ENCODE measurements around the gene MTCL1. TPM values are rescaled to one million over a fixed set of nuclear protein-coding genes. Genes with fewer than 3 reads are reported as not detected.

Gene MTCL1
- total RNA-seq, 1 donor from 2014 or later: 50.5 TPM

DNA sequence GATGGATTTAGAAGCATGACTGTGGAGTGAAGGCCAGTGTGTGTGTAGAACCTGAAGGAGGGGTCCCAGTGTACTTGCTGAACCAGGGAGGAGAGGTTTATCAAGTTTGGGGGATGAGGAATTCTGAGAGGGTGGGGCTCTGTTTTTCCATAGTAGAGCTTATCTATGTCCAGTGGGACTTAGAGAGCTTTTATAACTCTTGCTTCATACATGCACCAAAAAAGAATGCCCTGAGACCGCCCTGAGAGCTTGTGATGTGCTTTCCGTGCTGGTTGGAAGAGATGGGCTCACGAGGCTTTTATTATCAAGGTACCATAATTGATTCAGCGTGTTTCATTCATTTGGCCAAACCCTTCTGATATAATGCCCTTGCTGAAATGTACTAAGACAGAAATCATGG, 100.2 kb downstream of the MTCL1 start:
- Histone ChIP-seq H3K4me3 (ENCODE audit: low read depth, low read length) (no peak overlapping the region), H3K36me3 (ENCODE audit: control insufficient read depth, insufficient read depth, low read length) (peaks cover 1% of the 10 kb centered on the region), H3K27me3 (ENCODE audit: control insufficient read depth, insufficient read depth, low read length) (no peaks in the 10 kb centered on the region)
- no peak for TF ChIP-seq CTCF (IDR thresholded peaks at IDR 0.05; ENCODE audit: insufficient read depth, low read length, poor library complexity, severe bottlenecking)
- no peak for DNase-seq (ENCODE audit: low read depth)

DNA sequence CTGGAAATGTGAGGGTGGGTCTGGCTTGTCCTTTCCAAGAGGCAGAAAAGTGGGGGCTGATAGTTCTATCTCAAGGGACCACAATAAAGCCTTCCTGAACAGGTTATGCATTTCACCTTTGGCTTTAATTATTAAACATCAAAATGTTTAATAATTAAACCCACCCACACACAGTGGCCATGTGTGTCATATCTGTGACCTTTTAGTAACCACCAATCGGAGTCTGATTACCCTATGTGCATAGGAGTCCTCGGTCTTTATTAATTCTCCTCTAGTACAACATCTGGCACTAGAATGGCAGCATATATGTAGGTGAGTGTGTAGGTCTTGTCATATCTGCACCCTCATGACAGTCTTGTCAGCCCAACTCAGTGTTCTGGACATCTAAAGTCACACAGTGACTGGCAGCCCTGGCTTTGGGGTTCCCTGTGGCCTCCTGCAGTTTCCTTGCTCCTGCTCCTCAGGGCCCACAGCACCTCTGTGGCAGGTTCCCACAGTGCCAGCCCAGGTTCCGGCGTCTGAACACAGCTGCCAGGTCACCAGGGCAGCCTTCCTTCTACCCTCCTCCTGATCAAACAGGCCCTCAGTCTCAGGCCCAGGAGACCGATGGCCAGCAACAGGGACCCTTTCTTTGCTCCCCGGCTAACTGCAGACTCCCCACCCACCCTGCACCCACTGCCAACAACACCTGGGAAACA, 100.9 kb downstream of the MTCL1 start:
- Histone ChIP-seq H3K36me3 (ENCODE audit: control insufficient read depth, insufficient read depth, low read length) (peaks cover 1% of the 10 kb centered on the region), H3K4me3 (ENCODE audit: low read depth, low read length) (no peak overlapping the region), H3K27me3 (ENCODE audit: control insufficient read depth, insufficient read depth, low read length) (no peaks in the 10 kb centered on the region)
- DNase-seq (ENCODE audit: low read depth): no peak
- TF ChIP-seq CTCF (IDR thresholded peaks at IDR 0.05; ENCODE audit: insufficient read depth, low read length, poor library complexity, severe bottlenecking): no peak

DNA sequence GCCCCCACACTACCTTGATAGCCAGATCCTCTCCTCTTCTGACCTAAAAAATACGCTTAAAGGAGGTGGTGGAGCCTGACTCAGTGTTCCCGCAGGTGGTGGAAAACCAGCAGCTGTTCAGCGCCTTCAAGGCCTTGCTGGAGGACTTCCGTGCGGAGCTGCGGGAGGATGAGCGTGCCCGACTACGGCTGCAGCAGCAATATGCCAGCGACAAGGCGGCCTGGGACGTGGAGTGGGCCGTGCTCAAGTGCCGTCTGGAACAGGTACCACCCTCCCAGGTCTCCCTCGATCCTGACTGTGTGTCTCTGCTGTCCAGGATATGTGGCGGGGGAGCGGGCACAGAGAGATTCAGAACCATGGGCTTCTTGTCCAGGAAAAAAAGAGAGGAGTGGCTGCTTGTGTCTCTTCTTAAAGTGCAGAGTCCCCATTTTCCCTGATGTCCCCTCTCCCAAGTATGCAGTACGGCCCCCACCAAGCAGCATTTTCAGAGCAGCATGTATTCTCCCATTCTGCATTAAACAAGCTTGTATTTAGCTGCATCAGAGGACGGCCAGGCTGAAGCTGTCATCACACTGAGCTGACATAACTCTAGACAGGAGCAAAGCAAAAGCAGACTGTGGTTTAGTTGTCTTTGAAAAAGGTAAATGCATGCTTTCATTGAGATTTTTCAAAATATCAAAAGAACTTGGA, 101.6 kb downstream of the MTCL1 start:
- DNase-seq (ENCODE audit: low read depth): no peak
- H3K4me3 ChIP-seq (ENCODE audit: low read depth, low read length): no peak overlapping the region
- no peaks in the 10 kb centered on the region for H3K27me3 ChIP-seq (ENCODE audit: control insufficient read depth, insufficient read depth, low read length)
- peaks cover 1% of the 10 kb centered on the region for H3K36me3 ChIP-seq (ENCODE audit: control insufficient read depth, insufficient read depth, low read length)
- TF ChIP-seq CTCF (IDR thresholded peaks at IDR 0.05; ENCODE audit: insufficient read depth, low read length, poor library complexity, severe bottlenecking): no peak

GRCh38 chr18:8807488-8807805, 102.1 kb downstream of the MTCL1 start:
- no peaks in the 10 kb centered on the region for H3K27me3 ChIP-seq (ENCODE audit: control insufficient read depth, insufficient read depth, low read length)
- peaks cover 1% of the 10 kb centered on the region for H3K36me3 ChIP-seq (ENCODE audit: control insufficient read depth, insufficient read depth, low read length)

GRCh38 chr18:8808001-8808400, 102.6 kb downstream of the MTCL1 start:
- no peaks in the 10 kb centered on the region for H3K27me3 ChIP-seq (ENCODE audit: control insufficient read depth, insufficient read depth, low read length)
- no peak overlapping the region for H3K4me3 ChIP-seq (ENCODE audit: low read depth, low read length)
- no peak for TF ChIP-seq CTCF (IDR thresholded peaks at IDR 0.05; ENCODE audit: insufficient read depth, low read length, poor library complexity, severe bottlenecking)
- no peak for DNase-seq (ENCODE audit: low read depth)
- H3K36me3 ChIP-seq (ENCODE audit: control insufficient read depth, insufficient read depth, low read length): peaks cover 1% of the 10 kb centered on the region

More at GRCh38 chr18:8807488-8807805, 102.1 kb downstream of the MTCL1 start:
- DNase-seq (ENCODE audit: low read depth): no peak
- no peak for TF ChIP-seq CTCF (IDR thresholded peaks at IDR 0.05; ENCODE audit: insufficient read depth, low read length, poor library complexity, severe bottlenecking)
- H3K4me3 ChIP-seq (ENCODE audit: low read depth, low read length): no peak overlapping the region
